ENCODE results near the gene TBC1D9B.

TBC1D9B gene

DNA sequence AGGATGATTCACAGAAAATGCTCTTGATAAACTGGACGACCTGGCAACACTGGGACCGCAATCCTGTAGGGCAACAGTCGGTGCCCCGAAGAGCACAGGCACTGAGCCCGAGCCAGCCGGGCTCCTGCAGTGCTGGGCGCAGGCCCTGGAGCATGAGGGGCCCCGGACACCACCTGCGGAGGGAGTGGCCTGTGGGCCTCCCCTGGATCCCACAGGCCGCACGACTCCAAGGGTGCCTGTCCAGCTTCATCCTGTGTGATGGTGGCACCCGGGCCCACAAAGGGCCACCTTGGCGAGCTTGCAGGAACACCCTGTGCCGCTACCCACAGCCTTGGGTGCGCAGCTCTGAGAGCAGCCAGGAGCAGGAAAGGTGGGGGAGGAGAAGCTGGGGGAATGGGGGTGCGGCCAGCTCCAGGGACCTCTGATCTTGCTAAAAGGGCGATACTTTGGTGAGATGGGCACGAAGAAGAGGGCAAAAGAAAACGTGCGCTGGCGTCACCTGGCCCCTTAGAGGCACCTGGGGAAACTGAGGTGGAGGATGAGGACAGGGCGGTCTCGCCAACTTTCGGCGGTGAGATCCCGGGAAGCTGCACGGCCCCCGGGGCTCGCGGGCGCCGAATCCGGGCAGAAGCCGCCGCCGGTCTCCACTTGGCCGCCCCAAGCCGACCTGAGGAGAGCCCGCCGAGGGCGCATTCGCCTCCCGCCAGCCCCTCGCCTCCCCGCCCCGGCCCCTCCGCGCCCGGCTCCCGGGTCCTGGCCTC, 722 bp downstream of the TBC1D9B start:
- Histone ChIP-seq H3K36me3 (replicated peaks) (peaks cover 18% of the 10 kb centered on the region), H3K4me3 (ENCODE audit: low read depth, low read length) (peak overlapping the region; percentile 77), H3K27me3 (replicated peaks) (no peaks in the 10 kb centered on the region), H3K27ac (no peak overlapping the region)
- DNase-seq: no peak
- TF ChIP-seq, protein P1, sequence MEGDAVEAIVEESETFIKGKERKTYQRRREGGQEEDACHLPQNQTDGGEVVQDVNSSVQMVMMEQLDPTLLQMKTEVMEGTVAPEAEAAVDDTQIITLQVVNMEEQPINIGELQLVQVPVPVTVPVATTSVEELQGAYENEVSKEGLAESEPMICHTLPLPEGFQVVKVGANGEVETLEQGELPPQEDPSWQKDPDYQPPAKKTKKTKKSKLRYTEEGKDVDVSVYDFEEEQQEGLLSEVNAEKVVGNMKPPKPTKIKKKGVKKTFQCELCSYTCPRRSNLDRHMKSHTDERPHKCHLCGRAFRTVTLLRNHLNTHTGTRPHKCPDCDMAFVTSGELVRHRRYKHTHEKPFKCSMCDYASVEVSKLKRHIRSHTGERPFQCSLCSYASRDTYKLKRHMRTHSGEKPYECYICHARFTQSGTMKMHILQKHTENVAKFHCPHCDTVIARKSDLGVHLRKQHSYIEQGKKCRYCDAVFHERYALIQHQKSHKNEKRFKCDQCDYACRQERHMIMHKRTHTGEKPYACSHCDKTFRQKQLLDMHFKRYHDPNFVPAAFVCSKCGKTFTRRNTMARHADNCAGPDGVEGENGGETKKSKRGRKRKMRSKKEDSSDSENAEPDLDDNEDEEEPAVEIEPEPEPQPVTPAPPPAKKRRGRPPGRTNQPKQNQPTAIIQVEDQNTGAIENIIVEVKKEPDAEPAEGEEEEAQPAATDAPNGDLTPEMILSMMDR (IDR thresholded peaks at IDR 0.05; ENCODE audit: low read depth, low read length, missing control alignments): no peak
- in situ Hi-C loops (cut with HindIII; ENCODE audit: low pct_ligation_motif_present, low sequenced_read_pairs): no loop called here

DNA sequence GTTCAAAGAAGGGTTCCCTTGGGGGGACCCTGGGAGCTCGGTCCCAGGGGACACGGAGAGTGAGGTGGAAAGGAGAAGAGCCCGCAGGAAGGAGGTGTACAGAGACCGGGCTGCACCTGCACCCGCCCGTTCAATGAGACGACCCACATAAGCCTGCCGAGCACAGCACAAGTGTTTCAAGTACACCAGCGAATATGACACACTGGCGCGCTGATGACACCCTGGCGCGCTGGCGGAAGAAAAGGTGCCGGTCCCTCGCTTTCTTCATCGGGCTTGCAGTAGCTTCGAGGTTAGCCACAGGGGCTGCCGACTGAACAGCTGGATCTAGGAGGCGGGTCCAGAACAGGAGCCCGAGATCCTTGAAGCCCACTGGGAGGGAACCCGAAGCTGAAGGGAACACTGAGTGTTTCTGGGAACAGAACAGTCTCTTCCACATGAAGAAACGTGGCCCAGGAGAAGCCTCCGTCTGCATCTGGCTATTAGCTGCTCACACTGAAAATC, 1.4 kb downstream of the TBC1D9B start:
- in situ Hi-C loops (cut with HindIII; ENCODE audit: low pct_ligation_motif_present, low sequenced_read_pairs): no loop called here
- no peaks in the 10 kb centered on the region for H3K27me3 ChIP-seq (replicated peaks)
- TF ChIP-seq, protein P1 (IDR thresholded peaks at IDR 0.05; ENCODE audit: low read depth, low read length, missing control alignments): no peak
- no peak for DNase-seq
- H3K36me3 ChIP-seq (replicated peaks): peaks cover 18% of the 10 kb centered on the region
- no peak overlapping the region for H3K27ac ChIP-seq
- H3K4me3 ChIP-seq (ENCODE audit: low read depth, low read length): peak overlapping the region; percentile 77

DNA sequence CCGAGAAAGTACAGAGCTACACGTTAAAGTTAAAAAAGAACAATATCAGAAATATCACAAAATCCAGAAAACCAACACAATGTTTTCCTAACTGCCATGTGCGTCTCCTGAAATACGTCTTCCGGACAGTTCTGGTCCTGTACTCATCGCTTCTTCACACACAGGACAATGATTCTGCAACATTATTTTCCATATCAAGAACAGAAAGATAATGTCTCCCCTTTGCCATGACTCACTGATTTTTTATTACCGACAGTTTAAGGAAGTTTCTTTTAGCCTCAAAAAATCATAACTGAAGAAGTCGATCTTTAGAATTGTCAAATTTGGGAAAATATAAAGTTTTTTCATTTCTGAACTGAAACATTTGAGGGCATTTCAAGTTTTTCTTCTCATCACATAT, 2.5 kb downstream of the TBC1D9B start:
- no peak for DNase-seq
- TF ChIP-seq, protein P1 (IDR thresholded peaks at IDR 0.05; ENCODE audit: low read depth, low read length, missing control alignments): no peak
- no peak overlapping the region for H3K27ac ChIP-seq
- peaks cover 21% of the 10 kb centered on the region for H3K36me3 ChIP-seq (replicated peaks)
- in situ Hi-C loops (cut with HindIII; ENCODE audit: low pct_ligation_motif_present, low sequenced_read_pairs): no loop called here
- no peaks in the 10 kb centered on the region for H3K27me3 ChIP-seq (replicated peaks)
- no peak overlapping the region for H3K4me3 ChIP-seq (ENCODE audit: low read depth, low read length)

DNA sequence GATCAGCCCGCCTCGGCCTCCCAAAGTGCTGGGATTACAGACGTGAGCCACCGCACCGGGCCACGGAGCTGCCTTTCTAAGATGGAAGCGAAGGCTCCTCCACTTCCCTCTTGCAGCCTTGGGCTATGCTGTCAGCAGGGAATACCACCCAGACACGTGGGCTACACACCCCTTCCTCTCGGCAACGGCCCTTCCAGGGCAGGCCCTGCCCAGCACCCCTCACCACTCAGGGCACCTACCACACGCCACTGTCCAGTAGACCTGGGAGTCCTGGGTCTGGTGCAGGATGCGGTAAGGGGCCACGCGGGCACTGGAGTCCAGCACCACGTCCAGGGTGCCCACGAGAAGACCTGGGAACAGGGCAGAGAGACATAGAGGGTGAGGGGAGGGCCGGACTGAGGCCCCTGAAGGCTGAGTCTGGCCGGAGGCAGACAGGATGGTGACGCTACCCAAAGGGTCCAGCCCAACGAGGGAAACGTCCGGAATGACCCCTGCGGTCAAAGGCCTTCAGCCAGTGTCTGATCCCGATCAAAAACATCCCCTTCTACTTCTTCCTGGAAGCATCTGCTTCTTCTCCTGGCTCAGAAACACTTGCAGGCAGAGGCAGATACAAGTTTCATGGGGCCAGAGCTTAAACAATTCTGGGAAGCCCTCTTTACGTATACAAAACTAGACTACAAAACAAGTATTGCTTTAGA, 3.1 kb downstream of the TBC1D9B start:
- Histone ChIP-seq H3K36me3 (replicated peaks) (peaks cover 22% of the 10 kb centered on the region), H3K27me3 (replicated peaks) (no peaks in the 10 kb centered on the region), H3K4me3 (ENCODE audit: low read depth, low read length) (no peak overlapping the region), H3K27ac (no peak overlapping the region)
- TF ChIP-seq, protein P1 (IDR thresholded peaks at IDR 0.05; ENCODE audit: low read depth, low read length, missing control alignments): no peak
- in situ Hi-C loops (cut with HindIII; ENCODE audit: low pct_ligation_motif_present, low sequenced_read_pairs): no loop called here
- DNase-seq: no peak

DNA sequence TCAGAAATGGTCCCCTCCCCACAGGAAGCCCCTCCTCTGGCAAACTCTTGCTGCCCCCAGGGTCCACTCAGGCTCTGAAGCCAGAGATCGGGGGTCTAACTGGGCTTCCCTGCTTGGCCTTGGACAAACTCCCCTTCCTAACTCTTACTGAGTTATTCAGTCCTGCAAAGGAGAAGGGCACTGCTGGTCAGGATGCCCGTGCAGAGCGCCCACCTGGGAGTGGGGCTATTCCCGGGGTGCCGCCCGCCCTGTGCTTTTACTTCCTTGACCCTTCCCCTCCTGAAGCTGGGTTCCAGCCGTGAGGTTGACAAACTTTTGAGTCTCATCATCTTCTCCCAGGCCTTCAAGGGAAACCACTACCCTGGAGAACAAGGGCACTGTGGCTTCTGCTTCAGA, 4.9 kb downstream of the TBC1D9B start:
- no peak for DNase-seq
- in situ Hi-C loops (cut with HindIII; ENCODE audit: low pct_ligation_motif_present, low sequenced_read_pairs): no loop called here
- Histone ChIP-seq H3K27me3 (replicated peaks) (no peaks in the 10 kb centered on the region), H3K4me3 (ENCODE audit: low read depth, low read length) (no peak overlapping the region), H3K36me3 (replicated peaks) (peaks cover 36% of the 10 kb centered on the region), H3K27ac (no peak overlapping the region)
- TF ChIP-seq, protein P1 (IDR thresholded peaks at IDR 0.05; ENCODE audit: low read depth, low read length, missing control alignments): no peak

All from brain microvascular endothelial cell (primary cell).